ENCODE results near the gene MYO1B.

Gene MYO1B

DNA sequence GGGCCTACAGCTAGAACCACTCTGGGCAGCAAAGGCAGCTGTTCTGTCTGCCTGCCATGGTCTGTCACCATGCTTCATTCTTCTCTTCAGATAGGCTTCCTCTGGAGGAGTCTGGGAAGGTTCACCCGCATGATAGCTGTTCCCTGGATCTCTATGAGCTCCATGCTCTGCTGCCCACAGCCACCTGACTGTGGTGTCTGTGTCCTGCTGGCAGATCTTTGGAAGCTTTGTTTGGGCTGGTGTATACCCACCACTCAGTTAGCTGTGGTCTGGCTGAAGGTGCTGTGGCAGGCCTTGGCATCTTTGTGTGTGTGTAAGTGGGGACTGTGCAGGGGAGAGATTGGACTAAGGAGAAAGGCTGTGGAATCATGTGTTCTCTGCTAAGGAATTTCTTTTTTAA lies 23.4 kb downstream of the MYO1B start:
- Histone ChIP-seq H2AFZ (ENCODE audit: low read depth) (no peak overlapping the region), H3K4me3 (IDR thresholded peaks at IDR 0.05; ENCODE audit: insufficient read depth, low read depth, low read length) (no peak overlapping the region), H3K9ac (no peak overlapping the region), H3K36me3 (ENCODE audit: insufficient read depth) (no peaks in the 10 kb centered on the region), H4K20me1 (ENCODE audit: insufficient read depth) (no peaks in the 10 kb centered on the region), H3K27ac (no peak overlapping the region), H3K4me1 (ENCODE audit: low read depth, poor library complexity, severe bottlenecking) (no peaks in the 10 kb centered on the region), H3K79me2 (ENCODE audit: insufficient read depth, low read depth) (no peaks in the 10 kb centered on the region), H3K27me3 (ENCODE audit: insufficient read depth, low read depth) (no peaks in the 10 kb centered on the region), H3K4me2 (no peak overlapping the region)
- TF ChIP-seq CTCF (conservative IDR thresholded peaks at IDR 0.05; ENCODE audit: low read depth, low read length), result no peak

- Histone ChIP-seq H3K4me2 (no peak overlapping the region), H3K79me2 (ENCODE audit: insufficient read depth, low read depth) (no peaks in the 10 kb centered on the region), H3K27me3 (ENCODE audit: insufficient read depth, low read depth) (no peaks in the 10 kb centered on the region), H3K36me3 (ENCODE audit: insufficient read depth) (no peaks in the 10 kb centered on the region), H3K9ac (no peak overlapping the region), H3K4me1 (ENCODE audit: low read depth, poor library complexity, severe bottlenecking) (no peaks in the 10 kb centered on the region), H3K27ac (no peak overlapping the region), H2AFZ (ENCODE audit: low read depth) (no peak overlapping the region), H3K4me3 (IDR thresholded peaks at IDR 0.05; ENCODE audit: insufficient read depth, low read depth, low read length) (no peak overlapping the region), H4K20me1 (ENCODE audit: insufficient read depth) (no peaks in the 10 kb centered on the region)
- TF ChIP-seq CTCF (conservative IDR thresholded peaks at IDR 0.05; ENCODE audit: low read depth, low read length), result no peak
These were observed 25.3 kb downstream of the MYO1B start for GRCh38 chr2:191270306-191271161.

DNA sequence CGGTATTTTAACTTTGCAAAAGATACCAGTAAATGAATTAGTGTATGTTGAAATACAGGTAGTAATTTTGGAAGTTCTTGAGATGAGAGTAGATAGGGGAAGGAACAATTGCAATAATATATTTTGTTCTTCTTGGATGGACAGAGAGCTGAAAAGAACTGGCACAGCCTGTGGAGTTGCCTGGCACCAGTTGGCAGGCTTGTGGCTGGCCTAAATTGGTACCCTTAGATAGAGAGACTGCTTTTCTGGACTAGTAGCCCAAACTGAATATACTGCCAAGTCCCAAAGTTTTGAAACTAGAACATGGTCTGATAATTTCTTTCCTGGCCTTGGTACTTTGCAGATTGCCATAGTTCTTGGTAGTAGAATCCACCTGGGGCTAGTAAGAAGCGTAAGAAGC lies 26.9 kb downstream of the MYO1B start:
- H3K4me1 ChIP-seq (ENCODE audit: low read depth, poor library complexity, severe bottlenecking), result no peaks in the 10 kb centered on the region
- H3K27ac ChIP-seq, result no peak overlapping the region
- no peaks in the 10 kb centered on the region for H3K27me3 ChIP-seq (ENCODE audit: insufficient read depth, low read depth)
- no peak for TF ChIP-seq CTCF (conservative IDR thresholded peaks at IDR 0.05; ENCODE audit: low read depth, low read length)
- no peaks in the 10 kb centered on the region for H3K36me3 ChIP-seq (ENCODE audit: insufficient read depth)
- no peaks in the 10 kb centered on the region for H3K79me2 ChIP-seq (ENCODE audit: insufficient read depth, low read depth)
- no peak overlapping the region for H3K4me2 ChIP-seq
- H3K4me3 ChIP-seq (IDR thresholded peaks at IDR 0.05; ENCODE audit: insufficient read depth, low read depth, low read length), result no peak overlapping the region
- H2AFZ ChIP-seq (ENCODE audit: low read depth), result no peak overlapping the region
- H4K20me1 ChIP-seq (ENCODE audit: insufficient read depth), result no peaks in the 10 kb centered on the region
- H3K9ac ChIP-seq, result no peak overlapping the region

- no peaks in the 10 kb centered on the region for H3K27me3 ChIP-seq (ENCODE audit: insufficient read depth, low read depth)
- H3K4me2 ChIP-seq, result no peak overlapping the region
- H3K79me2 ChIP-seq (ENCODE audit: insufficient read depth, low read depth), result no peaks in the 10 kb centered on the region
- no peak overlapping the region for H3K4me3 ChIP-seq (IDR thresholded peaks at IDR 0.05; ENCODE audit: insufficient read depth, low read depth, low read length)
- H3K36me3 ChIP-seq (ENCODE audit: insufficient read depth), result no peaks in the 10 kb centered on the region
- H4K20me1 ChIP-seq (ENCODE audit: insufficient read depth), result no peaks in the 10 kb centered on the region
- H2AFZ ChIP-seq (ENCODE audit: low read depth), result no peak overlapping the region
- no peak for TF ChIP-seq CTCF (conservative IDR thresholded peaks at IDR 0.05; ENCODE audit: low read depth, low read length)
- H3K9ac ChIP-seq, result no peak overlapping the region
- no peaks in the 10 kb centered on the region for H3K4me1 ChIP-seq (ENCODE audit: low read depth, poor library complexity, severe bottlenecking)
- H3K27ac ChIP-seq, result no peak overlapping the region
These were observed 29.2 kb downstream of the MYO1B start for GRCh38 chr2:191274413-191274815.

Measured in KMS-11 (cell line).